Left ventricle myocardium inferior (tissue), 1 donor: ENCODE measurements around the gene THAP12. TPM values are rescaled to one million over a fixed set of nuclear protein-coding genes. Genes with fewer than 3 reads are reported as not detected.

Experiments used
- DNase-seq: peaks from one replicate; pipeline ENCODE4 v3.0.0-alpha.2; 2020
- H3K27ac ChIP-seq: fragments of 200-600 bp; replicated peaks from 2 replicates; pipeline ENCODE4 v1.8.0; 2021
- H3K27me3 ChIP-seq: fragments of 200-600 bp; 2 replicates; pipeline ENCODE4 v1.8.0; 2021; ENCODE audit warnings: low read depth
- H3K36me3 ChIP-seq: fragments of 200-600 bp; 2 replicates; pipeline ENCODE4 v1.8.0; 2021
- H3K4me1 ChIP-seq: fragments of 200-600 bp; 2 replicates; pipeline ENCODE4 v1.8.0; 2021
- H3K4me3 ChIP-seq: fragments of 200-600 bp; 2 replicates; pipeline ENCODE4 v1.8.0; 2021; ENCODE audit warnings: mild to moderate bottlenecking, moderate library complexity
- H3K9me3 ChIP-seq: fragments of 200-600 bp; replicated peaks from 2 replicates; pipeline ENCODE4 v1.8.0; 2021
- intact Hi-C: fragments of 100-400 bp; cut with micrococcal nuclease; formaldehyde crosslinking; loops from one replicate; pipeline ENCODE4 v1.11.0; 2022
- total RNA-seq: library from RNA; stranded (reverse); fragmentation: NEBNext Ultra II Directional; extraction: Animal tissue kit (Norgen Biotek cat#: 25700); gene quantifications from one replicate; pipeline ENCODE4 v1.2.1, GENCODE V29; 2021
- TF ChIP-seq, protein P1 (sequence below): fragments of 200-600 bp; IDR thresholded peaks from 2 replicates; pipeline ENCODE4 v1.8.0; 2021; ENCODE audit warnings: antibody characterized with exemption, mild to moderate bottlenecking, borderline replicate concordance
- donor health status: DM: no; HTN: yes; CAD: no; lungs with severe emphysema.

THAP12 gene
- total RNA-seq, 1 donor from 2014 or later, result 20.5 TPM

GRCh38 chr11:76335842-76336241, 45.1 kb downstream of the THAP12 start:
- Histone ChIP-seq H3K4me3 (no peak overlapping the region), H3K4me1 (peaks cover 27% of the 10 kb centered on the region), H3K27ac (no peak overlapping the region), H3K27me3 (no peaks in the 10 kb centered on the region), H3K9me3 (peaks cover 13% of the 10 kb centered on the region), H3K36me3 (no peaks in the 10 kb centered on the region)
- DNase-seq, result no peak
- intact Hi-C loops, result no loop called here
- TF ChIP-seq, protein P1, sequence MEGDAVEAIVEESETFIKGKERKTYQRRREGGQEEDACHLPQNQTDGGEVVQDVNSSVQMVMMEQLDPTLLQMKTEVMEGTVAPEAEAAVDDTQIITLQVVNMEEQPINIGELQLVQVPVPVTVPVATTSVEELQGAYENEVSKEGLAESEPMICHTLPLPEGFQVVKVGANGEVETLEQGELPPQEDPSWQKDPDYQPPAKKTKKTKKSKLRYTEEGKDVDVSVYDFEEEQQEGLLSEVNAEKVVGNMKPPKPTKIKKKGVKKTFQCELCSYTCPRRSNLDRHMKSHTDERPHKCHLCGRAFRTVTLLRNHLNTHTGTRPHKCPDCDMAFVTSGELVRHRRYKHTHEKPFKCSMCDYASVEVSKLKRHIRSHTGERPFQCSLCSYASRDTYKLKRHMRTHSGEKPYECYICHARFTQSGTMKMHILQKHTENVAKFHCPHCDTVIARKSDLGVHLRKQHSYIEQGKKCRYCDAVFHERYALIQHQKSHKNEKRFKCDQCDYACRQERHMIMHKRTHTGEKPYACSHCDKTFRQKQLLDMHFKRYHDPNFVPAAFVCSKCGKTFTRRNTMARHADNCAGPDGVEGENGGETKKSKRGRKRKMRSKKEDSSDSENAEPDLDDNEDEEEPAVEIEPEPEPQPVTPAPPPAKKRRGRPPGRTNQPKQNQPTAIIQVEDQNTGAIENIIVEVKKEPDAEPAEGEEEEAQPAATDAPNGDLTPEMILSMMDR, result no peak

DNA sequence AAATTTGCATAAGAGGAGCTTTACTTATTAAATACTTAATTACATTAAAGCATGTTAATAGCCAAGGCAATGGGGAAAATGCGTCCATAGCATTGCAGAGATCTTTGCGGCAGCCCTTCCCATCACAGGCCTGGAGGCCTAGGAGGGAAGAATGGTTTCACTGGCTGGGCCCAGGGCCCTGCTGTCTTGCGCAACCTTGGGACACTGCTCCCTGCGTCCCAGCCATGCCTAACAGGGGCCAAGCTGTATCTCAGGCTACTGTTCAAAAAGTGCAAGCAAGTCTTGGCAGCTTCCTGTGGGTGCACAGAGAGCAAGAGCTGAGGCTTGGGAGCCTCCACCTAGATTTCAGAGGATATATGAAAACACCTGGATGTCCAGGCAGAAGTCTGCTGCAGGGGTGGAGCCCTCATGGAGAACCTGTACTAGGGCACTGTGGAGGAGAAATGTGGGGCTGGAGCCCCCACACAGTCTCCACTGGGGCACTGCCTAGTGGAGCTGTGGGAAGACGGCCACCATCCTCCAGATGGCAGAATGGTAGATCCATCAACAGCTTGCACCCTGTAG, 46.0 kb downstream of the THAP12 start:
- H3K9me3 ChIP-seq, result peaks cover 13% of the 10 kb centered on the region
- no peak overlapping the region for H3K4me3 ChIP-seq
- no peak for DNase-seq
- TF ChIP-seq, protein P1, result no peak
- H3K36me3 ChIP-seq, result no peaks in the 10 kb centered on the region
- peaks cover 25% of the 10 kb centered on the region for H3K4me1 ChIP-seq
- H3K27ac ChIP-seq, result no peak overlapping the region
- intact Hi-C loops, result no loop called here
- H3K27me3 ChIP-seq, result no peaks in the 10 kb centered on the region

- Histone ChIP-seq H3K27me3 (no peaks in the 10 kb centered on the region), H3K36me3 (no peaks in the 10 kb centered on the region), H3K4me1 (peaks cover 11% of the 10 kb centered on the region), H3K4me3 (no peak overlapping the region), H3K27ac (no peak overlapping the region), H3K9me3 (peaks cover 13% of the 10 kb centered on the region)
- TF ChIP-seq, protein P1, result no peak
- intact Hi-C loops, result no loop called here
- no peak for DNase-seq
Measured at GRCh38 chr11:76330651-76331050, 50.3 kb downstream of the THAP12 start.

DNA sequence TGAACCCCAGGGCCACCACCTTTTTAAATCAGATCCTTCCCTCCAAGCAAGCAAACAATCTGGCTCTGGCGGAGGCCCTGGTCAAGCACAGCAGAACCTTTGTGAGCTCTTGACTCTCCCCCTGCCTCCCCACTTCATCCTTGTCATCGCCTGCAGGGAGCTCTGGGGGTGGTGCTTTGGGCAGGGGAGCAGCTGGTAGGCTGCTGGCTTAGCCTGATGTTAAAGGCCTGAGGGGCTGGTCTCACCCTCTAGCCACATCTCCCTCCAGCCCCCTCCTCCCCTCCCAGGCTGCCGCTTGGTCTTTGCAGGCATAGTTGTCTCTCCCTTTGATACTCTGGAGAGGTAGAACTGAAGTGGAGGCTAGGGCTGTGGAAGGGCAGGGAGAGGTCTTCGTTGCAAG, 50.9 kb downstream of the THAP12 start:
- H3K27ac ChIP-seq, result no peak overlapping the region
- intact Hi-C loops, result no loop called here
- peaks cover 11% of the 10 kb centered on the region for H3K4me1 ChIP-seq
- no peaks in the 10 kb centered on the region for H3K36me3 ChIP-seq
- TF ChIP-seq, protein P1, result no peak
- no peaks in the 10 kb centered on the region for H3K27me3 ChIP-seq
- no peak overlapping the region for H3K4me3 ChIP-seq
- peaks cover 6% of the 10 kb centered on the region for H3K9me3 ChIP-seq
- DNase-seq, result no peak

- Histone ChIP-seq H3K4me3 (no peak overlapping the region), H3K36me3 (no peaks in the 10 kb centered on the region), H3K27me3 (no peaks in the 10 kb centered on the region), H3K9me3 (no peaks in the 10 kb centered on the region), H3K4me1 (peaks cover 11% of the 10 kb centered on the region), H3K27ac (no peak overlapping the region)
- TF ChIP-seq, protein P1, result no peak
- intact Hi-C loops, result no loop called here
- no peak for DNase-seq
Measured at GRCh38 chr11:76329084-76329648, 51.8 kb downstream of the THAP12 start.
